Panc1 (cell line): ENCODE results near the gene OOEP.

Experiments used
- CTCF ChIP-seq: fragments of 450-650 bp; IDR thresholded peaks from 2 replicates; pipeline ENCODE4 v1.5.1; 2017; ENCODE audit warnings: mild to moderate bottlenecking
- POLR2AphosphoS5 ChIP-seq: IDR thresholded peaks from 2 replicates; pipeline ENCODE4 v1.6.1; 2012; ENCODE audit warnings: mild to moderate bottlenecking, low read depth, low read length, moderate library complexity
- REST ChIP-seq, 2 experiments: IDR thresholded peaks; 2 replicates each; pipeline ENCODE4 v1.6.1; 2011 to 2012; ENCODE audit warnings: low read depth in 2 of 2, control low read depth in 1 of 2, low read length in 1 of 2, mild to moderate bottlenecking in 1 of 2, moderate library complexity in 1 of 2; ENCODE audit not compliant: insufficient read depth in 1 of 2
- SIN3A ChIP-seq: IDR thresholded peaks from 2 replicates; pipeline ENCODE4 v1.6.1; 2012; ENCODE audit warnings: low read depth, mild to moderate bottlenecking, low read length, moderate library complexity, borderline replicate concordance; ENCODE audit not compliant: insufficient read depth
- TCF7L2 ChIP-seq: IDR thresholded peaks from 2 replicates; pipeline ENCODE4 v1.6.1; 2011; ENCODE audit warnings: mild to moderate bottlenecking, low read depth, low read length, inconsistent platforms

GRCh38 chr6:73325656-73326055 is 44.0 kb downstream of the OOEP start:
- no peak for TF ChIP-seq CTCF
- TF ChIP-seq POLR2AphosphoS5, result no peak
- TF ChIP-seq SIN3A, result no peak
- no peak for TF ChIP-seq REST (IDR thresholded peaks at IDR 0.05; ENCODE audit: insufficient read depth in 1 of 2, low read depth in 2 of 2, low read length in 1 of 2)
- no peak for TF ChIP-seq TCF7L2
